H1 (cell line): ENCODE measurements around the gene SCN3A. TPM values are rescaled to one million over a fixed set of nuclear protein-coding genes. Genes with fewer than 3 reads are reported as not detected.

Experiments
- SAP30 ChIP-seq: fragments of 300-600 bp; sonication (generic); IDR thresholded peaks from 2 replicates; pipeline ENCODE4 v1.7.1; 2012; ENCODE audit warnings: low read length, moderate library complexity, mild to moderate bottlenecking, inconsistent platforms; ENCODE audit not compliant: insufficient read depth, insufficient replicate concordance
- TBP ChIP-seq: IDR thresholded peaks from 2 replicates; pipeline ENCODE4 v1.6.1; 2011; ENCODE audit warnings: low read depth, low read length, improper control_type of control experiment
- polyA plus RNA-seq, 7 experiments: library from polyadenylated mRNA; depleted of rRNA in 3 of 7; stranded (reverse) in 5 of 7; unstranded in 2 of 7; fragments of >200 nt in 5 of 7; fragments of 200-250 nt in 2 of 7; gene quantifications; 1 replicate in 5 of 7; 2 replicates in 1 of 7; 4 replicates in 1 of 7; pipeline versions ENCODE4 v1.2.1 to v1.2.3, GENCODE V29; 2011 to 2013; ENCODE audit warnings: missing spikeins in 2 of 7, mixed read lengths in 2 of 7
- total RNA-seq: library from RNA; stranded (reverse); fragmentation: NEBNext Ultra II Directional; extraction: Animal tissue kit (Norgen Biotek cat#: 25700); gene quantifications from 2 replicates; pipeline ENCODE4 v1.2.1, GENCODE V29; 2021
- TF ChIP-seq, protein P1 (sequence below): fragments of 300-600 bp; sonication (generic); IDR thresholded peaks from 2 replicates; pipeline ENCODE4 v1.7.1; 2012; ENCODE audit warnings: low read length, moderate library complexity, mild to moderate bottlenecking, inconsistent platforms; ENCODE audit not compliant: insufficient replicate concordance
- TF ChIP-seq, protein P2 (sequence below): IDR thresholded peaks from 2 replicates; pipeline ENCODE4 v1.6.1; 2011; ENCODE audit warnings: low read length, improper control_type of control experiment

The SCN3A gene
- total and polyA plus RNA-seq, 2 of the 8 experiments (the other 6 are each of a cell fraction or from before 2014, with no cell fraction given): 0.02 TPM; not detected in 1

- TF ChIP-seq, protein P1, sequence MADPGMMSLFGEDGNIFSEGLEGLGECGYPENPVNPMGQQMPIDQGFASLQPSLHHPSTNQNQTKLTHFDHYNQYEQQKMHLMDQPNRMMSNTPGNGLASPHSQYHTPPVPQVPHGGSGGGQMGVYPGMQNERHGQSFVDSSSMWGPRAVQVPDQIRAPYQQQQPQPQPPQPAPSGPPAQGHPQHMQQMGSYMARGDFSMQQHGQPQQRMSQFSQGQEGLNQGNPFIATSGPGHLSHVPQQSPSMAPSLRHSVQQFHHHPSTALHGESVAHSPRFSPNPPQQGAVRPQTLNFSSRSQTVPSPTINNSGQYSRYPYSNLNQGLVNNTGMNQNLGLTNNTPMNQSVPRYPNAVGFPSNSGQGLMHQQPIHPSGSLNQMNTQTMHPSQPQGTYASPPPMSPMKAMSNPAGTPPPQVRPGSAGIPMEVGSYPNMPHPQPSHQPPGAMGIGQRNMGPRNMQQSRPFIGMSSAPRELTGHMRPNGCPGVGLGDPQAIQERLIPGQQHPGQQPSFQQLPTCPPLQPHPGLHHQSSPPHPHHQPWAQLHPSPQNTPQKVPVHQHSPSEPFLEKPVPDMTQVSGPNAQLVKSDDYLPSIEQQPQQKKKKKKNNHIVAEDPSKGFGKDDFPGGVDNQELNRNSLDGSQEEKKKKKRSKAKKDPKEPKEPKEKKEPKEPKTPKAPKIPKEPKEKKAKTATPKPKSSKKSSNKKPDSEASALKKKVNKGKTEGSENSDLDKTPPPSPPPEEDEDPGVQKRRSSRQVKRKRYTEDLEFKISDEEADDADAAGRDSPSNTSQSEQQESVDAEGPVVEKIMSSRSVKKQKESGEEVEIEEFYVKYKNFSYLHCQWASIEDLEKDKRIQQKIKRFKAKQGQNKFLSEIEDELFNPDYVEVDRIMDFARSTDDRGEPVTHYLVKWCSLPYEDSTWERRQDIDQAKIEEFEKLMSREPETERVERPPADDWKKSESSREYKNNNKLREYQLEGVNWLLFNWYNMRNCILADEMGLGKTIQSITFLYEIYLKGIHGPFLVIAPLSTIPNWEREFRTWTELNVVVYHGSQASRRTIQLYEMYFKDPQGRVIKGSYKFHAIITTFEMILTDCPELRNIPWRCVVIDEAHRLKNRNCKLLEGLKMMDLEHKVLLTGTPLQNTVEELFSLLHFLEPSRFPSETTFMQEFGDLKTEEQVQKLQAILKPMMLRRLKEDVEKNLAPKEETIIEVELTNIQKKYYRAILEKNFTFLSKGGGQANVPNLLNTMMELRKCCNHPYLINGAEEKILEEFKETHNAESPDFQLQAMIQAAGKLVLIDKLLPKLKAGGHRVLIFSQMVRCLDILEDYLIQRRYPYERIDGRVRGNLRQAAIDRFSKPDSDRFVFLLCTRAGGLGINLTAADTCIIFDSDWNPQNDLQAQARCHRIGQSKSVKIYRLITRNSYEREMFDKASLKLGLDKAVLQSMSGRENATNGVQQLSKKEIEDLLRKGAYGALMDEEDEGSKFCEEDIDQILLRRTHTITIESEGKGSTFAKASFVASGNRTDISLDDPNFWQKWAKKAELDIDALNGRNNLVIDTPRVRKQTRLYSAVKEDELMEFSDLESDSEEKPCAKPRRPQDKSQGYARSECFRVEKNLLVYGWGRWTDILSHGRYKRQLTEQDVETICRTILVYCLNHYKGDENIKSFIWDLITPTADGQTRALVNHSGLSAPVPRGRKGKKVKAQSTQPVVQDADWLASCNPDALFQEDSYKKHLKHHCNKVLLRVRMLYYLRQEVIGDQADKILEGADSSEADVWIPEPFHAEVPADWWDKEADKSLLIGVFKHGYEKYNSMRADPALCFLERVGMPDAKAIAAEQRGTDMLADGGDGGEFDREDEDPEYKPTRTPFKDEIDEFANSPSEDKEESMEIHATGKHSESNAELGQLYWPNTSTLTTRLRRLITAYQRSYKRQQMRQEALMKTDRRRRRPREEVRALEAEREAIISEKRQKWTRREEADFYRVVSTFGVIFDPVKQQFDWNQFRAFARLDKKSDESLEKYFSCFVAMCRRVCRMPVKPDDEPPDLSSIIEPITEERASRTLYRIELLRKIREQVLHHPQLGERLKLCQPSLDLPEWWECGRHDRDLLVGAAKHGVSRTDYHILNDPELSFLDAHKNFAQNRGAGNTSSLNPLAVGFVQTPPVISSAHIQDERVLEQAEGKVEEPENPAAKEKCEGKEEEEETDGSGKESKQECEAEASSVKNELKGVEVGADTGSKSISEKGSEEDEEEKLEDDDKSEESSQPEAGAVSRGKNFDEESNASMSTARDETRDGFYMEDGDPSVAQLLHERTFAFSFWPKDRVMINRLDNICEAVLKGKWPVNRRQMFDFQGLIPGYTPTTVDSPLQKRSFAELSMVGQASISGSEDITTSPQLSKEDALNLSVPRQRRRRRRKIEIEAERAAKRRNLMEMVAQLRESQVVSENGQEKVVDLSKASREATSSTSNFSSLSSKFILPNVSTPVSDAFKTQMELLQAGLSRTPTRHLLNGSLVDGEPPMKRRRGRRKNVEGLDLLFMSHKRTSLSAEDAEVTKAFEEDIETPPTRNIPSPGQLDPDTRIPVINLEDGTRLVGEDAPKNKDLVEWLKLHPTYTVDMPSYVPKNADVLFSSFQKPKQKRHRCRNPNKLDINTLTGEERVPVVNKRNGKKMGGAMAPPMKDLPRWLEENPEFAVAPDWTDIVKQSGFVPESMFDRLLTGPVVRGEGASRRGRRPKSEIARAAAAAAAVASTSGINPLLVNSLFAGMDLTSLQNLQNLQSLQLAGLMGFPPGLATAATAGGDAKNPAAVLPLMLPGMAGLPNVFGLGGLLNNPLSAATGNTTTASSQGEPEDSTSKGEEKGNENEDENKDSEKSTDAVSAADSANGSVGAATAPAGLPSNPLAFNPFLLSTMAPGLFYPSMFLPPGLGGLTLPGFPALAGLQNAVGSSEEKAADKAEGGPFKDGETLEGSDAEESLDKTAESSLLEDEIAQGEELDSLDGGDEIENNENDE: no peak
- TF ChIP-seq SAP30: no peak
- TF ChIP-seq, protein P2, sequence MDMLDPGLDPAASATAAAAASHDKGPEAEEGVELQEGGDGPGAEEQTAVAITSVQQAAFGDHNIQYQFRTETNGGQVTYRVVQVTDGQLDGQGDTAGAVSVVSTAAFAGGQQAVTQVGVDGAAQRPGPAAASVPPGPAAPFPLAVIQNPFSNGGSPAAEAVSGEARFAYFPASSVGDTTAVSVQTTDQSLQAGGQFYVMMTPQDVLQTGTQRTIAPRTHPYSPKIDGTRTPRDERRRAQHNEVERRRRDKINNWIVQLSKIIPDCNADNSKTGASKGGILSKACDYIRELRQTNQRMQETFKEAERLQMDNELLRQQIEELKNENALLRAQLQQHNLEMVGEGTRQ: no peak
- TF ChIP-seq TBP: no peak
Measured at GRCh38 chr2:165238295-165238694, 34.4 kb upstream of the SCN3A start (continued).
